ENCODE data around the gene NIPAL1.

The NIPAL1 gene

DNA sequence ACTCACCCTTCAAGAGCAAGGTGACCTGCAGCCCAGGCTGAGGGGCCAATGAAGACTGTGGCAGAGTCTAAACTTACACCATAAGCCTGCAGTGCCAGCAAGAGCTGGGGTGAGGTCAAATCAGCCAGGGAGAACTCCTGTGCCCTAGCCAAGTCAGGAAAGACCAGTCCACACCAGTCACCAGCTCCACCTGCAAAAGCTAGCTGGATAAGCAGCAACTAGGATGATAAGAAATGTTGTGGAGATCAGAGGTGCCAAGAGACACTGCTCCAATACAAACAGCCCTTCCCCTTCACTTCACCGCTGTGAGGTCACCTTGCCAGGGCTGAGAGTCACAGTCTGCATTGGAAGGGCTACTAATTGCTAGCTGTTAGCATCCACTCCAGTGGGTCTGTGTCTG lies 31.3 kb downstream of the NIPAL1 start:
- peaks cover 9% of the 10 kb centered on the region for H3K27me3 ChIP-seq (ENCODE audit: insufficient read depth, low read length, poor library complexity)
- H3K36me3 ChIP-seq (ENCODE audit: insufficient read depth, low read length) = no peaks in the 10 kb centered on the region
- ATAC-seq (ENCODE audit: insufficient read depth, low read depth) (0 out of 3 replicates have a peak, but pooled peaks have one; percentile 3), DNase-seq (no peak)
- H3K27ac ChIP-seq (ENCODE audit: low read length) = no peak overlapping the region
- peaks cover 11% of the 10 kb centered on the region for H3K4me1 ChIP-seq (ENCODE audit: insufficient read depth, low read length)
- H3K9ac ChIP-seq (ENCODE audit: low read depth, low read length) = no peak overlapping the region
- H3K4me3 ChIP-seq (ENCODE audit: low read depth in 1 of 2, low read length in 2 of 2) = no peak overlapping the region
- H4K20me1 ChIP-seq (ENCODE audit: insufficient read depth, low read length) = no peaks in the 10 kb centered on the region
- H3K4me2 ChIP-seq (ENCODE audit: insufficient read depth, low read length) = no peak overlapping the region
- no peak for TF ChIP-seq EZH2 (IDR thresholded peaks at IDR 0.05; ENCODE audit: borderline replicate concordance, low read depth, low read length, severe bottlenecking)
- TF ChIP-seq, protein P1, sequence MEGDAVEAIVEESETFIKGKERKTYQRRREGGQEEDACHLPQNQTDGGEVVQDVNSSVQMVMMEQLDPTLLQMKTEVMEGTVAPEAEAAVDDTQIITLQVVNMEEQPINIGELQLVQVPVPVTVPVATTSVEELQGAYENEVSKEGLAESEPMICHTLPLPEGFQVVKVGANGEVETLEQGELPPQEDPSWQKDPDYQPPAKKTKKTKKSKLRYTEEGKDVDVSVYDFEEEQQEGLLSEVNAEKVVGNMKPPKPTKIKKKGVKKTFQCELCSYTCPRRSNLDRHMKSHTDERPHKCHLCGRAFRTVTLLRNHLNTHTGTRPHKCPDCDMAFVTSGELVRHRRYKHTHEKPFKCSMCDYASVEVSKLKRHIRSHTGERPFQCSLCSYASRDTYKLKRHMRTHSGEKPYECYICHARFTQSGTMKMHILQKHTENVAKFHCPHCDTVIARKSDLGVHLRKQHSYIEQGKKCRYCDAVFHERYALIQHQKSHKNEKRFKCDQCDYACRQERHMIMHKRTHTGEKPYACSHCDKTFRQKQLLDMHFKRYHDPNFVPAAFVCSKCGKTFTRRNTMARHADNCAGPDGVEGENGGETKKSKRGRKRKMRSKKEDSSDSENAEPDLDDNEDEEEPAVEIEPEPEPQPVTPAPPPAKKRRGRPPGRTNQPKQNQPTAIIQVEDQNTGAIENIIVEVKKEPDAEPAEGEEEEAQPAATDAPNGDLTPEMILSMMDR (IDR thresholded peaks at IDR 0.05; ENCODE audit: borderline replicate concordance, extremely low read depth, low read length, poor library complexity, severe bottlenecking) = no peak
- H2AFZ ChIP-seq (ENCODE audit: low read depth, low read length) = no peak overlapping the region
- H3K79me2 ChIP-seq (ENCODE audit: insufficient read depth, low read length) = no peaks in the 10 kb centered on the region
- no peaks in the 10 kb centered on the region for H3K9me3 ChIP-seq (ENCODE audit: insufficient read depth, low read length, severe bottlenecking)

GRCh38 chr4:48049483-48049882 lies 32.9 kb downstream of the NIPAL1 start:
- Histone ChIP-seq H2AFZ (ENCODE audit: low read depth, low read length) (no peak overlapping the region), H3K36me3 (ENCODE audit: insufficient read depth, low read length) (no peaks in the 10 kb centered on the region), H3K4me1 (ENCODE audit: insufficient read depth, low read length) (peaks cover 11% of the 10 kb centered on the region), H4K20me1 (ENCODE audit: insufficient read depth, low read length) (no peaks in the 10 kb centered on the region), H3K9me3 (ENCODE audit: insufficient read depth, low read length, severe bottlenecking) (no peaks in the 10 kb centered on the region), H3K4me2 (ENCODE audit: insufficient read depth, low read length) (no peak overlapping the region), H3K79me2 (ENCODE audit: insufficient read depth, low read length) (no peaks in the 10 kb centered on the region), H3K9ac (ENCODE audit: low read depth, low read length) (no peak overlapping the region), H3K4me3 (ENCODE audit: low read depth in 1 of 2, low read length in 2 of 2) (no peak overlapping the region), H3K27me3 (ENCODE audit: insufficient read depth, low read length, poor library complexity) (peaks cover 2% of the 10 kb centered on the region), H3K27ac (ENCODE audit: low read length) (no peak overlapping the region)
- no peak for DNase-seq
- ATAC-seq (ENCODE audit: insufficient read depth, low read depth) = no peak
- TF ChIP-seq EZH2 (IDR thresholded peaks at IDR 0.05; ENCODE audit: borderline replicate concordance, low read depth, low read length, severe bottlenecking) = no peak
- TF ChIP-seq, protein P1 (IDR thresholded peaks at IDR 0.05; ENCODE audit: borderline replicate concordance, extremely low read depth, low read length, poor library complexity, severe bottlenecking) = no peak

DNA sequence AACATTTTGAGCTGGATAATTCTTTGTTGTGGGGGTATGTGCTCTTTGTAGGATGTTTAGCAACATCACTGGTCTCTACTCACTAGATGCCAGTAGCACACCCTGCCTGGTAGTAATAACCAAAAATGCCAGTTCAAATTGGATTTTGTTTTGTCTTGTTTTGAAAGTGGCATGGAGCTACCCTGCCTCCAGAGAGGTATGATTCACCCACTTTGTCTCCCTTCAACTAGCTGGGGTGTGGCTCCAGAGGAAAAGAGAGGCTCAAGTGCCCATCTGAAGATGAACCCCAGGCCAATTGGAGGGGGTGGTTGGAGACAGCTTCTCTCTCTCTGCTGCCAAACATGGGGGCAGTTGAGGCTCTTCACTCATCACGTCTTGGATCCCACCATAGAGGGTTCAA lies 34.5 kb downstream of the NIPAL1 start:
- no peaks in the 10 kb centered on the region for H3K36me3 ChIP-seq (ENCODE audit: insufficient read depth, low read length)
- H2AFZ ChIP-seq (ENCODE audit: low read depth, low read length) = no peak overlapping the region
- H4K20me1 ChIP-seq (ENCODE audit: insufficient read depth, low read length) = no peaks in the 10 kb centered on the region
- ATAC-seq (ENCODE audit: insufficient read depth, low read depth) (no peak), DNase-seq (no peak)
- no peaks in the 10 kb centered on the region for H3K9me3 ChIP-seq (ENCODE audit: insufficient read depth, low read length, severe bottlenecking)
- H3K4me2 ChIP-seq (ENCODE audit: insufficient read depth, low read length) = no peak overlapping the region
- H3K27ac ChIP-seq (ENCODE audit: low read length) = no peak overlapping the region
- H3K4me1 ChIP-seq (ENCODE audit: insufficient read depth, low read length) = peaks cover 11% of the 10 kb centered on the region
- no peak overlapping the region for H3K4me3 ChIP-seq (ENCODE audit: low read depth in 1 of 2, low read length in 2 of 2)
- H3K27me3 ChIP-seq (ENCODE audit: insufficient read depth, low read length, poor library complexity) = peaks cover 2% of the 10 kb centered on the region
- H3K9ac ChIP-seq (ENCODE audit: low read depth, low read length) = no peak overlapping the region
- TF ChIP-seq EZH2 (IDR thresholded peaks at IDR 0.05; ENCODE audit: borderline replicate concordance, low read depth, low read length, severe bottlenecking) = no peak
- TF ChIP-seq, protein P1 (IDR thresholded peaks at IDR 0.05; ENCODE audit: borderline replicate concordance, extremely low read depth, low read length, poor library complexity, severe bottlenecking) = no peak
- no peaks in the 10 kb centered on the region for H3K79me2 ChIP-seq (ENCODE audit: insufficient read depth, low read length)

Measured in DND-41 (cell line).